8988T (cell line): ENCODE results near the gene ARHGAP26.

ENCODE experiments used
- DNase-seq: peaks from one replicate; pipeline ENCODE4 v3.0.0; 2011

Gene ARHGAP26

GRCh38 chr5:143133721-143134120 is 363.5 kb downstream of the ARHGAP26 start:
- DNase-seq: no peak

- DNase-seq: no peak
Measured at GRCh38 chr5:143134269-143134668, 364.1 kb downstream of the ARHGAP26 start.

GRCh38 chr5:143134900-143135299 is 364.7 kb downstream of the ARHGAP26 start:
- no peak for DNase-seq

GRCh38 chr5:143135832-143136551 is 365.8 kb downstream of the ARHGAP26 start:
- no peak for DNase-seq

- no peak for DNase-seq
Measured at GRCh38 chr5:143138839-143139238, 368.7 kb downstream of the ARHGAP26 start.

GRCh38 chr5:143139585-143139984 is 369.4 kb downstream of the ARHGAP26 start:
- DNase-seq: no peak

- DNase-seq: no peak
Measured at GRCh38 chr5:143140492-143141203, 370.5 kb downstream of the ARHGAP26 start.

- DNase-seq: no peak
Measured at GRCh38 chr5:143141652-143142051, 371.5 kb downstream of the ARHGAP26 start.

- DNase-seq: no peak
Measured at GRCh38 chr5:143142596-143143435, 372.6 kb downstream of the ARHGAP26 start.

GRCh38 chr5:143143973-143144372 is 373.8 kb downstream of the ARHGAP26 start:
- DNase-seq: no peak

- no peak for DNase-seq
Measured at GRCh38 chr5:143145243-143146160, 375.3 kb downstream of the ARHGAP26 start.

- DNase-seq: no peak
Measured at GRCh38 chr5:143146161-143146560, 376.0 kb downstream of the ARHGAP26 start.

GRCh38 chr5:143147383-143147782 is 377.2 kb downstream of the ARHGAP26 start:
- DNase-seq: no peak

- DNase-seq: no peak
Measured at GRCh38 chr5:143147902-143148301, 377.7 kb downstream of the ARHGAP26 start.

GRCh38 chr5:143148771-143149170 is 378.6 kb downstream of the ARHGAP26 start:
- no peak for DNase-seq

- no peak for DNase-seq
Measured at GRCh38 chr5:143149759-143150158, 379.6 kb downstream of the ARHGAP26 start.

- no peak for DNase-seq
Measured at GRCh38 chr5:143151056-143151700, 381.0 kb downstream of the ARHGAP26 start.

GRCh38 chr5:143152445-143152844 is 382.3 kb downstream of the ARHGAP26 start:
- no peak for DNase-seq

- no peak for DNase-seq
Measured at GRCh38 chr5:143153332-143154119, 383.3 kb downstream of the ARHGAP26 start.

- no peak for DNase-seq
Measured at GRCh38 chr5:143154510-143155370, 384.6 kb downstream of the ARHGAP26 start.
